ENCODE data around the gene IRF2. TPM values are rescaled to one million over a fixed set of nuclear protein-coding genes. Genes with fewer than 3 reads are reported as not detected.

IRF2 gene
- total RNA-seq, 1 experiment from 2014 or later: 10.7 TPM

- peak; percentile 28 for DNase-seq (ENCODE audit: low read depth)
Measured at GRCh38 chr4:184473499-184474262, 669 bp downstream of the IRF2 start.

GRCh38 chr4:184472614-184473498 is 1.5 kb downstream of the IRF2 start:
- peak; percentile 65 for DNase-seq (ENCODE audit: low read depth)

DNA sequence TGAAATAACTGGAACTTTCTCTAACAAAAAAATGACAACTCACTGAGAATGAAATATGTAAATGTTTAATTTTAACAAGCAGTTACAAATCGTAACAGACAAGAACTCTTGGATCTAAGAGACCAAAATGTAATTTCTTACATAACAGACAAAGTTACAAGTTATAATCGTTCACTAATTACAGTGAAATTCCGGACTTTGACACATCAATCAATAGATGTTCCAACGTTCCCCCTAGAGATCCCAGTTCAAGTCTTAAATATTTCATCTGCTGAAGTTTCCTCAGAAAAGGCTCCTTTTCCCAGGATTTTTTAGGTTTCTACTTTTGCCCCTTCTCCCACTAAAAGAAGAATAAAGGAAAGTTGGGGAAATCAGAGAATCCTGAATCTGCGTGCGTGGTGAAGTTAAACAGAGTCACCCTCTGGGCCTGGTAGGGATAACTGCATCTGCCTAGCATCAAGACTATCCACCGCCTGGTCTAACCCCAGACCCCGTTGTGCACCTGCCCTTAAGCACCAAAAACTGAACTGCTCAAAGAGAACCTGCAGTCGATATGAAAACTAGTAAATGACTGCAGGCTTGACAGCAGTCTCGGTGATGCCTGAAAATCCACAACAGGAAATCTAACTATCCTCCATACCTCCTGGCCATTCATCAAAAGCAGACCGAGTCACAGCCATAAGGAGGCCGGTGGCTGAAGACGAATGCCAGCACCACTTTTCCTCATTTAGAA is 2.3 kb downstream of the IRF2 start:
- peak; percentile 14 for DNase-seq (ENCODE audit: low read depth)

DNA sequence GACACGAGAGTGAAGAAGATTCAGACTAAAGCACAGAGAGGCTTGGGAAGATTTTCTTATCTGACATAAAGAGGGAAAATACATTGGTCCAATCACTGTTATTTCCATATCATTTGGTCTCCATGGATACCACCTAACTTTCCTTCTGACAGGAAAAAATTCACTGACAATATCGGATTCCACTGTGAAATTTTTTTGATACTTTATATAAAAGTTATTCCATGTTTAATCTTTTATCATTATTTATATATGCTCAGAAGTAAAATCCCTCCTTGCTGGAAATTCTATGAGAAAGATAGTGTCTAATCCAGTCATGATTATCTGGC is 3.6 kb downstream of the IRF2 start:
- no peak for DNase-seq (ENCODE audit: low read depth)

- DNase-seq (ENCODE audit: low read depth): no peak
Measured at GRCh38 chr4:184466634-184467033, 7.7 kb downstream of the IRF2 start.

- DNase-seq (ENCODE audit: low read depth): no peak
Measured at GRCh38 chr4:184464759-184465454, 9.4 kb downstream of the IRF2 start.

- no peak for DNase-seq (ENCODE audit: low read depth)
Measured at GRCh38 chr4:184463856-184464255, 10.5 kb downstream of the IRF2 start.

- DNase-seq (ENCODE audit: low read depth): no peak
Measured at GRCh38 chr4:184463158-184463557, 11.2 kb downstream of the IRF2 start.

GRCh38 chr4:184462724-184463123 is 11.6 kb downstream of the IRF2 start:
- DNase-seq (ENCODE audit: low read depth): no peak

DNA sequence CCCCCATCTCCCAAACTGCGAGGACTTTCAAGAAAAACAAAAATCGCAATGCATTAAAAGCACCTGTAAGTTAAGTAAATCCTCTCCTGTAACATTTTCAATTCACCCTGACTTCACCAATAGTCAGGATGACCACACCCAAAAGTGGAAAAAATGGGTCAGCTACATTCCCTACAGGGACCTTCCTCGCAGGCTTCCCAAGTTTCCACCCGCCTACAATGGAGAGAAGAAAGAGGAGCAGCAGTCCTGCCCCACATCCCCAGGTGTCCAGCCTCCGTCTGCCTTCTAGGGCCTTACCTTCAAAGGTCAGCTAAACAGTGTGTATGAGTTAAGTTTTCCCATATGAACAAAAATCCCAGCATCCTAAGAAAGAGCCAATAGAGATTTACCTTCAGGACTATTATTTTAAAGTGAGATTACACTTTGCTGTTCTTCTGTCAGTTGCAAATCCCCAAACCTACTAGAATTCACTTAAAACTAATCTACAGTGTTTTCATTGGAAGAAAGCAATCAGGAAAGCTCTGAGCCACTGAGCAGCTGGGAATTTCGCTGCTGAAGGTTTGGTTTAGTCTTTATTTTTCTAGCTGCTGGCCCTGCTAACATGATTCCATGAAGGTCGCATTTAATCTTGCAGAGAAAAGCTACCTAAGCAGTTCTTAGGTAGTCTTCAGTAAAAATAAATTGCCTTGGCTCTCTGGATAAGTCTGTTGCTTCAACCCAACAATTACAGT is 12.5 kb downstream of the IRF2 start:
- DNase-seq (ENCODE audit: low read depth): no peak

DNA sequence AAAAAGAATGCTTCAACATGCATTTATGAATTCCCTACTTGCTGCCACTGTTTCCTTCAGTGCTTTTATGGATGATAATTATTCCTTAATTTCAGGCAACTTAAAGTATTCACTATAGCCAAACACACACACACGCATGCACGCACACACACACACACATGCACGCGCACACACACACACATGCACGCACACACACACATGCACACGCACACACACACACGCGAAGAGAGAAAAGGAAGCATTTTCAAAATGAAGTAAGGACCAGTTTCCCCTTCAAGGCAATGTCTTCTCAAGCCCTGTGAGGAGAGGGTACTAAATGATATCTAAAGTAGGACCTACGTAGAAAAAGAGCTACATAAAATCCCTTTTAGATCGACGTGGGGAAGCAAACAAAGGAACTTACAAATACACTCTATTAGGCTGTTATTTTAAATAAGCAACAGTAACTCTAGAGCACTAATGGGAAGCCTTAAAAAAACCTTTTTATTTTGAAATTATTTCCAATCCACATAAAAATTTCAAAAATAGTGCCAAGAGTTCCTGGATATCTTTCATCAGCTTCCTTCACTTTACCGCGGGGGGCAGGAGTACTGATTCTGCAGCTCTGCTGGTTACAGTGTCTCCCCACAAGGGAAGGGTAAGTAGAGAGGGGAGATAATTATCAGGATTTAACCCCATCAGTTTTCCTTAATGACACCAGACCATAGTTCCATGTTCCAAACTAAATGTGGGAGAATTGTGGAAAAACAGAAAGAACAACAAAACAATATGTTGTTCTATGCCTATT is 13.7 kb downstream of the IRF2 start:
- no peak for DNase-seq (ENCODE audit: low read depth)

- DNase-seq (ENCODE audit: low read depth): no peak
Measured at GRCh38 chr4:184459413-184459812, 14.9 kb downstream of the IRF2 start.

GRCh38 chr4:184457535-184458249 is 16.7 kb downstream of the IRF2 start:
- DNase-seq (ENCODE audit: low read depth): no peak

DNA sequence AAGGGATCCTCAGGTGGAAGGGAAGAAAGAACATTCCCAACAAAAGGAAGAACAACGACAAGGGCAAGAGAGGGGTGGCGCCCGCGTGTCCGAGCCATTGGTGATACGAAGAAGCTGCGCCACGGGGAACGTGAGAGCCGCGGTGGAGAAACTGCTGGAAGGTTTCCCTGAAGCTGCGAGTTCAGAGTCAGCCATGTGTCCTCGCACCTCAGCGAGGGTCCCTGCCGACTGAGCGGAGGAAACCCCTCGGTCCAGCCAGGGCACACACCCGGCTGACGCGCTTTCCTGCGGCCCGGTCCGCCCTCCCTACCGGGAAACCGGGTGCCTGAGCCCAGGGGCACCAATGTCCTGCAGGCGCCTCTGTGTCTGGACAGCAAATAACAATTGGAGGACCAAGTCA is 18.0 kb downstream of the IRF2 start:
- no peak for DNase-seq (ENCODE audit: low read depth)

DNA sequence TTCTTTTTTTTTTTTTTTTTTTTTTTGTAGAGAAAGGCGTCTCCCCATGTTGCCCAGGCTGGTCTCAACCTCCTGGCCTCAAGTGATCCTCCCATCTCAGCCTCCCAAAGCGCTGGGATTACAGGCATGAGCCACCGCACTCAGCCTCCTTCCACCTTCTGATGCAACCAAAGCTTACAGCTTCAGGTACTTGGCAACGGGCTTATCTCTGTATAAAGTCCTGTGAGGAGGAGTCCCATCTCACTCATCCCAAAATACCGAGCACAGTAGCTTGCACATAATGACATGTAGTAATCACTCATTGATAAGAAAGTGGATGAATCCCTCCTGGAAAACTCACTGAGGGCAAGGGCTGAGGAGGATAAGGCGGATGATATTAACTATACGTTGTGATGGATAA is 19.1 kb downstream of the IRF2 start:
- DNase-seq (ENCODE audit: low read depth): no peak

- peak; percentile 54 for DNase-seq (ENCODE audit: low read depth)
Measured at GRCh38 chr4:184453365-184454160, 20.8 kb downstream of the IRF2 start.

DNA sequence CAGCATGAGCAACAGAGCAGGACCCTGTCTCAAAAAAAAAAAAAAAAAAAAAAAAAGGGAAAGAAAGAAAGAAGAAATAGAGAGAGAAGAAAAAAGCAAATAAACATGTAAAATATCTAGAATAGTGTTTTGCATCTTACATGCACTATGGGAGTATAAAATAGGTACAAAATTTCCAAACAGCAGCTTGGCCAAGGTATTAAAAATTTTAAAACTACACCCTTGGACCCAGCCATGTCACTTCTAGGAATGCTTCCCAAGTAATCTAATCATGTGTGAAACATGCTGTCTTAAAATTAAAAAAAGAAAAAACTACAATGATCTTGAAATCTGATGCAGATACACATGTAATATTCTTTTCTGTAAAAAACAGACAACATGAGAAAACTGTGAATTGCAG is 21.6 kb downstream of the IRF2 start:
- DNase-seq (ENCODE audit: low read depth): no peak

- no peak for DNase-seq (ENCODE audit: low read depth)
Measured at GRCh38 chr4:184451726-184452125, 22.6 kb downstream of the IRF2 start.
